ENCODE measurements around the gene GGACT.

The GGACT gene

GRCh38 chr13:100636441-100636840 is 47.9 kb upstream of the GGACT start:
- Histone ChIP-seq H3K4me3 (ENCODE audit: low read depth, low read length, poor library complexity, severe bottlenecking) (no peak overlapping the region), H4K20me1 (ENCODE audit: insufficient read depth, low read length) (no peaks in the 10 kb centered on the region), H3K4me1 (ENCODE audit: insufficient read depth, low read length, severe bottlenecking) (no peaks in the 10 kb centered on the region), H3K4me2 (ENCODE audit: low read length) (no peak overlapping the region), H3K79me2 (ENCODE audit: insufficient read depth, low read length) (no peaks in the 10 kb centered on the region), H3K9me3 (ENCODE audit: low read length) (no peaks in the 10 kb centered on the region), H3F3A (ENCODE audit: insufficient read depth, low read length) (no peaks in the 10 kb centered on the region), H3K9ac (ENCODE audit: low read length) (no peak overlapping the region), H3K27ac (ENCODE audit: low read depth, low read length, poor library complexity, severe bottlenecking) (no peak overlapping the region), H3K9me2 (ENCODE audit: low read depth, low read length) (no peaks in the 10 kb centered on the region), H3K27me3 (ENCODE audit: insufficient read depth, low read length) (no peaks in the 10 kb centered on the region), H2AFZ (ENCODE audit: low read length) (no peak overlapping the region), H3K36me3 (ENCODE audit: insufficient read depth, low read length) (peaks cover 84% of the 10 kb centered on the region)
- TF ChIP-seq CTCF (IDR thresholded peaks at IDR 0.05; ENCODE audit: low read length) (no peak), EZH2 (IDR thresholded peaks at IDR 0.05; ENCODE audit: borderline replicate concordance, low read length) (no peak)

GRCh38 chr13:100636004-100636403 is 47.4 kb upstream of the GGACT start:
- Histone ChIP-seq H3K79me2 (ENCODE audit: insufficient read depth, low read length) (no peaks in the 10 kb centered on the region), H3K36me3 (ENCODE audit: insufficient read depth, low read length) (peaks cover 83% of the 10 kb centered on the region), H3K4me1 (ENCODE audit: insufficient read depth, low read length, severe bottlenecking) (no peaks in the 10 kb centered on the region), H3K4me3 (ENCODE audit: low read depth, low read length, poor library complexity, severe bottlenecking) (no peak overlapping the region), H3K4me2 (ENCODE audit: low read length) (no peak overlapping the region), H2AFZ (ENCODE audit: low read length) (no peak overlapping the region), H3K9ac (ENCODE audit: low read length) (no peak overlapping the region), H3K9me2 (ENCODE audit: low read depth, low read length) (no peaks in the 10 kb centered on the region), H3K27ac (ENCODE audit: low read depth, low read length, poor library complexity, severe bottlenecking) (no peak overlapping the region), H4K20me1 (ENCODE audit: insufficient read depth, low read length) (no peaks in the 10 kb centered on the region), H3K9me3 (ENCODE audit: low read length) (no peaks in the 10 kb centered on the region), H3F3A (ENCODE audit: insufficient read depth, low read length) (no peaks in the 10 kb centered on the region), H3K27me3 (ENCODE audit: insufficient read depth, low read length) (no peaks in the 10 kb centered on the region)
- no peak for TF ChIP-seq EZH2 (IDR thresholded peaks at IDR 0.05; ENCODE audit: borderline replicate concordance, low read length)
- TF ChIP-seq CTCF (IDR thresholded peaks at IDR 0.05; ENCODE audit: low read length): no peak

- Histone ChIP-seq H2AFZ (ENCODE audit: low read length) (no peak overlapping the region), H3K27ac (ENCODE audit: low read depth, low read length, poor library complexity, severe bottlenecking) (no peak overlapping the region), H3F3A (ENCODE audit: insufficient read depth, low read length) (no peaks in the 10 kb centered on the region), H3K79me2 (ENCODE audit: insufficient read depth, low read length) (no peaks in the 10 kb centered on the region), H3K36me3 (ENCODE audit: insufficient read depth, low read length) (peaks cover 89% of the 10 kb centered on the region), H3K9me3 (ENCODE audit: low read length) (no peaks in the 10 kb centered on the region), H3K27me3 (ENCODE audit: insufficient read depth, low read length) (no peaks in the 10 kb centered on the region), H3K9me2 (ENCODE audit: low read depth, low read length) (no peaks in the 10 kb centered on the region), H3K9ac (ENCODE audit: low read length) (no peak overlapping the region), H3K4me1 (ENCODE audit: insufficient read depth, low read length, severe bottlenecking) (no peaks in the 10 kb centered on the region), H3K4me3 (ENCODE audit: low read depth, low read length, poor library complexity, severe bottlenecking) (no peak overlapping the region), H4K20me1 (ENCODE audit: insufficient read depth, low read length) (no peaks in the 10 kb centered on the region), H3K4me2 (ENCODE audit: low read length) (no peak overlapping the region)
- no peak for TF ChIP-seq CTCF (IDR thresholded peaks at IDR 0.05; ENCODE audit: low read length)
- no peak for TF ChIP-seq EZH2 (IDR thresholded peaks at IDR 0.05; ENCODE audit: borderline replicate concordance, low read length)
These were observed 46.1 kb upstream of the GGACT start for GRCh38 chr13:100634696-100635095.
